Peyer's patch (tissue), 4 donors: Measurements from ENCODE around the gene ZNF692. TPM values are rescaled to one million over a fixed set of nuclear protein-coding genes. Genes with fewer than 3 reads are reported as not detected.

Source experiments
- DNase-seq, 3 donors: peaks; one replicate each; pipeline ENCODE4 v3.0.0-alpha.2; 2017 to 2019
- H3K27ac ChIP-seq, 4 donors: fragments of 200-600 bp; sonication (generic); one replicate each; pipeline ENCODE4 v1.5.1; 2016 to 2019
- H3K27me3 ChIP-seq, 2 donors: fragments of 200-600 bp; sonication (generic); one replicate each; pipeline ENCODE4 v1.5.1; 2019
- H3K36me3 ChIP-seq, 3 donors: fragments of 200-600 bp; sonication (generic); one replicate each; pipeline ENCODE4 v1.5.1; 2016 to 2019
- H3K4me1 ChIP-seq, 4 donors: fragments of 200-600 bp; sonication (generic); one replicate each; pipeline ENCODE4 v1.5.1; 2016 to 2019
- H3K4me3 ChIP-seq, 4 donors: fragments of 200-600 bp; sonication (generic); 1 replicate in 3 of 4; 2 replicates in 1 of 4; pipeline ENCODE4 v1.5.1; 2016 to 2019; ENCODE audit warnings: mild to moderate bottlenecking in 1 of 4
- H3K9me3 ChIP-seq, 4 donors: fragments of 200-600 bp; sonication (generic); one replicate each; pipeline ENCODE4 v1.5.1; 2016 to 2019; ENCODE audit warnings: mild to moderate bottlenecking in 1 of 4
- CTCF ChIP-seq, 6 experiments: fragments of 450-650 bp in 4 of 6; fragments of 200-600 bp in 2 of 6; sonication (generic) in 1 of 6; IDR thresholded peaks; one replicate each; pipeline ENCODE4 v1.5.1; 2017 to 2019; ENCODE audit warnings: antibody characterized with exemption in 6 of 6, mild to moderate bottlenecking in 3 of 6, moderate library complexity in 1 of 6
- POLR2A ChIP-seq, 2 donors: fragments of 450-650 bp; IDR thresholded peaks; one replicate each; pipeline ENCODE4 v1.5.1; 2017; ENCODE audit warnings: antibody characterized with exemption in 2 of 2, mild to moderate bottlenecking in 2 of 2, moderate library complexity in 2 of 2
- total RNA-seq, 4 donors: library from RNA; depleted of rRNA; stranded (reverse); fragments of >200 nt; gene quantifications; one replicate each; pipeline ENCODE4 v1.1.0, GENCODE V29; 2016

Gene ZNF692
- total RNA-seq, 4 donors from 2014 or later, result 46.2 to 128 (median 104) TPM

DNA sequence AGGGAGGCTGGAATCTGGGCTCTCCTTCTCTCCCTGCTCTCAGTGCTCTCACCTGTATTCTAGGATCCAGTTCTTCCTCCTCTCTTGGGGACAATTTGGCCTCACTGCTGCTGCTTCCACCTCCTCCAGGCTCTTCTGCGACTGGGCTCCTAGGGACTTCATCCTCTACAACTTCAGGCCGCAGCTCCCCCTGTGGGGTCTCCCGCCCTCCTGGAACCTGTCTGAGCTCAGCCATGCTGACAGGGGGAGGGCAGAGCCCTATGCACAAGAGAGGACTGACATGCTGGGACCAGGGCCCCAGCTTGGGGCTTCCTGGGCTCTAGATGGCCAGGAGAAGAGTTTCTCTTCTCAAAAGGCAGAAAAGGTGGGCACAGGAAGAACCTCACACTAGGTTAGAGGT lies 34.2 kb downstream of the ZNF692 start:
- H3K27ac ChIP-seq, result peak overlapping the region in 2 of 4 donors; percentile 95 to 96
- TF ChIP-seq CTCF (IDR thresholded peaks at IDR 0.05), result no peak
- no peak for TF ChIP-seq POLR2A (IDR thresholded peaks at IDR 0.05)
- peaks cover 8 to 55% (median 24%) of the 10 kb centered on the region in 4 donors for H3K4me1 ChIP-seq
- H3K9me3 ChIP-seq, result no peaks in the 10 kb centered on the region
- no peaks in the 10 kb centered on the region for H3K27me3 ChIP-seq
- peak overlapping the region; percentile 51 to 91 (median 74) for H3K4me3 ChIP-seq
- H3K36me3 ChIP-seq, result peaks cover 0 to 22% (median 0%) of the 10 kb centered on the region in 3 donors
- DNase-seq, result peak in 1 of 3 donors; percentile 36

GRCh38 chr1:248824301-248824700 lies 34.6 kb downstream of the ZNF692 start:
- Histone ChIP-seq H3K4me1 (peaks cover 8 to 55% (median 24%) of the 10 kb centered on the region in 4 donors), H3K4me3 (peak overlapping the region in 3 of 4 donors; percentile 74 to 91 (median 75)), H3K27ac (no peak overlapping the region), H3K36me3 (peaks cover 0 to 22% (median 0%) of the 10 kb centered on the region in 3 donors), H3K9me3 (no peaks in the 10 kb centered on the region), H3K27me3 (no peaks in the 10 kb centered on the region)
- peak in 1 of 3 donors; percentile 24 for DNase-seq
- TF ChIP-seq CTCF (IDR thresholded peaks at IDR 0.05) (no peak), POLR2A (IDR thresholded peaks at IDR 0.05) (no peak)

DNA sequence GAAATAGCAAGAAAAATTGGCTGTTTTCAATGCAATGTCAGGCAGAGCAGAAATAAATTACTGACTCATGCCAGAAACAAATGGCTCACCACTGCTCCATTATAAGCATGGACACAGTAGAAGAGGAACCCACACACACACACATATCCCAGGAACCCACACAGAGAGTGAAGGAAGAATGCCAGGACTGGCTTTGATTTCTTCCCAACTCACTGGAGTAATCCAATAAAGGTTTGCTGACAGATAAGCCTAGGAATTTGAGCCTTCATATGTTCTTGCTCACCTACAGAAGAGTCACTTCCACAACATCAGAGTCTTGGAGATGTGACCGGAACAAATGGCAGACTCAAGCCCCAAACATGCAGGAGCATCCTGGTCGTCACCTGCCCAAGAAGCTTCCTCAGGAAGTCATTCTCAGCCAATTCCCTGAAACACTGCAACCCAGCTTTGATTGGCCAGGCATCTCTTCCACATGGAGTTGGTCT lies 35.3 kb downstream of the ZNF692 start:
- Histone ChIP-seq H3K4me3 (peak overlapping the region in 1 of 4 donors; percentile 91), H3K9me3 (no peaks in the 10 kb centered on the region), H3K4me1 (peaks cover 8 to 55% (median 24%) of the 10 kb centered on the region in 4 donors), H3K27me3 (no peaks in the 10 kb centered on the region), H3K27ac (no peak overlapping the region), H3K36me3 (peaks cover 0 to 27% (median 0%) of the 10 kb centered on the region in 3 donors)
- DNase-seq, result no peak
- no peak for TF ChIP-seq CTCF (IDR thresholded peaks at IDR 0.05)
- TF ChIP-seq POLR2A (IDR thresholded peaks at IDR 0.05), result no peak

DNA sequence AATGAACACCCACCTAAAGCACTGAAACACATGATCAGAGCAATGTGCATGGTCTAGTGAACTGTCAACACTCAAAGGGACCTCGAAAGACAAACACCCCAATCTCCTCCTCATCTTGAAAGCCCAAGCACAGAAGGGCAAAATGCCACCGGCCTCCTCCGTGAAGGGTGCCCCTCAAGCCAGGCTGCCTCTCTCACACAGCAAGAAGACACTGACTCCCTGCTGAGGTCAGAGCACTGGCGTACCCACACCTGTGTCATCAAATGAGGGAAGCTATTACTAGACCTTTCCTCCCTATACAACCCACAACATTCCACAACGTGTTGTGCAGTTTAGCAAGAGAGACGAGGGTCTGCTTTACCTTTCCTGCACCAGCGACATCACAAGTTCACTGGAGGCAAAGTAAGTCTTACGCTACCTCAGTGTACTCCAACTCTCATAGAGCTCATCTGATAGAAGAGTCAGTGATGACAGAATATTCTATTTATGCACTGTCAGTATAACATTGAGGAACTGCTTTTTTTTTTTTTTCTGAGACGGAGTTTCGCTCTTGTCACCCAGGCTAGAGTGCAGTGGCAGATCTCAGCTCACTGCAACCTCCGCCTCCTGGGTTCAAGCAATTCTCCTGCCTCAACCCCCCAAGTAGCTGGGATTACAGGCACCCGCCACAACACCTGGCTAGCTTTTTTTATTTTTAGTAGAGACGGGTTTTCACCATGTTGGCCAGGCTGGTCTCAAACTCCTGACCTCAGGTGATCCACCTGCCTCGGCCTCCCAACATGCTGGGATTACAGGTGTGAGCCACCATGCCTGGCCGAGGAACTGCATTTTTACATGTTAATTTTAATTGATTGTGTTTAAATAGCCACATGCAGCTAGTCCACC lies 36.5 kb downstream of the ZNF692 start:
- Histone ChIP-seq H3K27ac (no peak overlapping the region), H3K27me3 (no peaks in the 10 kb centered on the region), H3K36me3 (peaks cover 0 to 37% (median 0%) of the 10 kb centered on the region in 3 donors), H3K9me3 (no peaks in the 10 kb centered on the region), H3K4me1 (peaks cover 8 to 54% (median 24%) of the 10 kb centered on the region in 4 donors), H3K4me3 (no peak overlapping the region)
- DNase-seq, result peak in 2 of 3 donors; percentile 13 to 22
- no peak for TF ChIP-seq POLR2A (IDR thresholded peaks at IDR 0.05)
- no peak for TF ChIP-seq CTCF (IDR thresholded peaks at IDR 0.05)

DNA sequence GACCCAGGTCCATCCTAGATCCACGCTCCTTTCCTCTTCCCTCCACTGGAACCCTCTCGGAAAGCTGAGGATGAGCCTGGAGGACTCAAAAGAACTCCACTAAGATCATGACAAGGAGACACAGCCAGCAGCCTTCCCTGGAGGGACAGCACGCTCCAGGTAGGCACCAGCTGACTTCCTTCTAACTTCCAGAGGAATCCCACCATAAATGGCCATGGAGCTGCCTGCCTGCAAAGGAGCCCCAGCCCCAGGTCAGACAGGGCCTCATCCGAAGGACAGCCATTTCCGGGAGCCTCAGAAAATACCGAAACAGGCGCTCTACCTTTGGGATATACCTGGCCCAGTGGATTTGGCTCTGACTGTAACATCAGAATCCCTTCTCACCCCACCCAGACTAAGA lies 37.2 kb downstream of the ZNF692 start:
- no peaks in the 10 kb centered on the region for H3K27me3 ChIP-seq
- TF ChIP-seq POLR2A (IDR thresholded peaks at IDR 0.05), result no peak
- TF ChIP-seq CTCF (IDR thresholded peaks at IDR 0.05), result no peak

More for the DNA sequence above, 37.2 kb downstream of the ZNF692 start:
- DNase-seq, result peak in 1 of 3 donors; percentile 24
- Histone ChIP-seq H3K4me1 (peaks cover 8 to 47% (median 20%) of the 10 kb centered on the region in 4 donors), H3K4me3 (no peak overlapping the region), H3K9me3 (no peaks in the 10 kb centered on the region), H3K36me3 (peaks cover 0 to 44% (median 0%) of the 10 kb centered on the region in 3 donors), H3K27ac (no peak overlapping the region)
